ENCODE data around the gene SHMT2.

- TF ChIP-seq CTCF (IDR thresholded peaks at IDR 0.05) (no peak), POLR2A (IDR thresholded peaks at IDR 0.05) (no peak)
These were observed 2.7 kb downstream of the SHMT2 start for GRCh38 chr12:57232156-57232756.
